ENCODE measurements around the gene PAIP2B.

PAIP2B gene

DNA sequence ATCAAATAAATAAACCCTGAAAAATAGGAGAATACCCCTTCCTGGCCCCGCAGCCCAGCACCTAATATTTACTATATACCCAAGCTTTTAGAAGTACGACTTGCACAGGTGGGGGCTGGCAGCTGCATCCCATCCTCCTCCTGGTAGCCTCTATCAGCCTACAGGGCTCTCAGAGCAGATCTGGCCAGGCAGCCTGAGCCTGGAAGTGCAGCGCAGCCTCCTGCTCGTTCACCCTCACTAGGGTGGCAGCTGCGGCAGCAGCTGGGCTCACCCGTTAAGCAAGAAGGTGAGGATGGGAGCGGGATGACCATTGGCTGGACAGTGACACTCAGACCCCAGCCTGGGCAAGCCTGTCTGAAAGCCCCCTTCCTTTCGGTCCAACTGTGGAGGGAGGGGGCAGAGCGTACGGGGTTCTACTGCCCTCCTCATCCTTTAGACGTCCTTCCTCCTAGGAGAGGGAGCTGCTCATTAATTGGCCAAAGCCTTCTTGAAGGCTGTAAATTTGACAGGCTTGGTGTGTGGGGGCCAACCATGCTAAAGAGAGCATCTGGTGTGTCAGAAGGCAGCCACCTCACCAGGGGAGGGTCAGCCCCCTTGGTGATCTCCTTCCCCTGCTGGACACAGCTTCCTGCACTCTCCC, 73.2 kb downstream of the PAIP2B start:
- Histone ChIP-seq H3K4me2 (ENCODE audit: low read length) (no peak overlapping the region), H3K79me2 (no peaks in the 10 kb centered on the region), H3K4me1 (no peaks in the 10 kb centered on the region), H3K9ac (no peak overlapping the region), H3K27ac (no peak overlapping the region), H3K9me3 (ENCODE audit: control insufficient read depth, low read length) (no peaks in the 10 kb centered on the region), H3K4me3 (ENCODE audit: low read depth, low read length) (no peak overlapping the region), H3K36me3 (ENCODE audit: control insufficient read depth, insufficient read depth, low read length) (no peaks in the 10 kb centered on the region), H3K27me3 (ENCODE audit: control insufficient read depth, insufficient read depth, low read length) (no peaks in the 10 kb centered on the region), H2AFZ (no peak overlapping the region)
- TF ChIP-seq, protein P1, sequence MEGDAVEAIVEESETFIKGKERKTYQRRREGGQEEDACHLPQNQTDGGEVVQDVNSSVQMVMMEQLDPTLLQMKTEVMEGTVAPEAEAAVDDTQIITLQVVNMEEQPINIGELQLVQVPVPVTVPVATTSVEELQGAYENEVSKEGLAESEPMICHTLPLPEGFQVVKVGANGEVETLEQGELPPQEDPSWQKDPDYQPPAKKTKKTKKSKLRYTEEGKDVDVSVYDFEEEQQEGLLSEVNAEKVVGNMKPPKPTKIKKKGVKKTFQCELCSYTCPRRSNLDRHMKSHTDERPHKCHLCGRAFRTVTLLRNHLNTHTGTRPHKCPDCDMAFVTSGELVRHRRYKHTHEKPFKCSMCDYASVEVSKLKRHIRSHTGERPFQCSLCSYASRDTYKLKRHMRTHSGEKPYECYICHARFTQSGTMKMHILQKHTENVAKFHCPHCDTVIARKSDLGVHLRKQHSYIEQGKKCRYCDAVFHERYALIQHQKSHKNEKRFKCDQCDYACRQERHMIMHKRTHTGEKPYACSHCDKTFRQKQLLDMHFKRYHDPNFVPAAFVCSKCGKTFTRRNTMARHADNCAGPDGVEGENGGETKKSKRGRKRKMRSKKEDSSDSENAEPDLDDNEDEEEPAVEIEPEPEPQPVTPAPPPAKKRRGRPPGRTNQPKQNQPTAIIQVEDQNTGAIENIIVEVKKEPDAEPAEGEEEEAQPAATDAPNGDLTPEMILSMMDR (IDR thresholded peaks at IDR 0.05): no peak

DNA sequence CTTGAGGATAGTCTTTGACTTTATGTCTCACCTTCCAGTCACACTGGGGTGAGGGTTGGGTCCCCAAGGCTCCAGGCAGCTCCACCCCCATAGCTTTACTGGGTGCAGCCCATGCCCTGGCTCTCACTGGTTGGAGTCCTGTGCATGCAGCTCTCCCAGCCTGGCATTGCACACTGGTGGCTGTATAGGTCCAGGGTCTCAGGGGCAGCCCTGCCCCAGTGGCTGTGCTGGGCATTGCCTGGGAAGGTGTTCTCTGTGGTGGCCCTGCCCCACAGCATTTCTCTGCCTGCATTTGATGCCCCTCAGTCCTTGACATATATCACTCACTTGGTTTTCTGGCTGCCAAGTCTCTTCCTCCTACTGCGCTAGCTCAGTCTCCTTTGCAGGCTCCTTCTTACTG, 75.3 kb downstream of the PAIP2B start:
- Histone ChIP-seq H3K4me1 (no peaks in the 10 kb centered on the region), H3K9ac (no peak overlapping the region), H3K9me3 (ENCODE audit: control insufficient read depth, low read length) (no peaks in the 10 kb centered on the region), H3K79me2 (no peaks in the 10 kb centered on the region), H3K27ac (no peak overlapping the region), H3K4me3 (ENCODE audit: low read depth, low read length) (no peak overlapping the region), H3K27me3 (ENCODE audit: control insufficient read depth, insufficient read depth, low read length) (no peaks in the 10 kb centered on the region), H2AFZ (no peak overlapping the region), H3K36me3 (ENCODE audit: control insufficient read depth, insufficient read depth, low read length) (no peaks in the 10 kb centered on the region), H3K4me2 (ENCODE audit: low read length) (no peak overlapping the region)
- TF ChIP-seq, protein P1 (IDR thresholded peaks at IDR 0.05): no peak

DNA sequence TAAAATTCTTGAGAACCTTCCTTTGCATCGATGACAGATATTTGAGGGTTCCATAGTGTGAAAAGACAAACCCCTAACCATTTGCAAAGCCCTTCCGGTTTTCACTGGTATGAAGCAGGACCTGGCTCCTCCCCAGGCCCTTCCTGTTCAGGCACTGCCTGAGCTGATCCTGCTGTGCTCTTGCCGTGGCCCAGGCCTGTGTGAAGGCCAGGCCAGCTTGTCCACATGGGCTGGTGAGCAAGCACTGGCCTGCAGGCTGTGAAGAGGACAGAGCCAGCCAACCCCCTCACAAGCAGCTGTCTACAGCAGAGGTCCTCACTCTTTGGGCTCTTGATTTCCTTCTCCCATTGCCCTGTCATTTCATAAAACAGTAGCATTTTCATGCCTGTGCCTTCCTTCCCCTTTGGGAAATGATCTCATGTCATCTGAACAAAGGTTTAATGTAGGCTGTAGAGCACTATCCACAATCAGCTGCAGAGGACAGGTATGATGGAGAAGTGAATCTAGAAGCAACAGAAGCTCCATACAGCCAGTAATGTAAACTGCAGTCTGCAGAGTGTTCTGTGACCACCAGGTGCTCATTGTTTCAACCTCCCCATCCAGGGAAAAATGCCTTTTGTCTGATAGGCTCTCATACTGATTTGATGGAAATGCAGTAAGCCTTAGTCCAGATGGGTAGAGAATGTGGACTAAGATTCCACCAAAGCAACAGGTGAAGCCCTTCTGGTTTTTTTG, 76.7 kb downstream of the PAIP2B start:
- Histone ChIP-seq H3K9me3 (ENCODE audit: control insufficient read depth, low read length) (no peaks in the 10 kb centered on the region), H3K9ac (no peak overlapping the region), H3K27me3 (ENCODE audit: control insufficient read depth, insufficient read depth, low read length) (no peaks in the 10 kb centered on the region), H2AFZ (no peak overlapping the region), H3K36me3 (ENCODE audit: control insufficient read depth, insufficient read depth, low read length) (no peaks in the 10 kb centered on the region), H3K4me1 (no peaks in the 10 kb centered on the region), H3K4me2 (ENCODE audit: low read length) (no peak overlapping the region), H3K27ac (no peak overlapping the region), H3K79me2 (no peaks in the 10 kb centered on the region), H3K4me3 (ENCODE audit: low read depth, low read length) (no peak overlapping the region)
- TF ChIP-seq, protein P1 (IDR thresholded peaks at IDR 0.05): no peak

DNA sequence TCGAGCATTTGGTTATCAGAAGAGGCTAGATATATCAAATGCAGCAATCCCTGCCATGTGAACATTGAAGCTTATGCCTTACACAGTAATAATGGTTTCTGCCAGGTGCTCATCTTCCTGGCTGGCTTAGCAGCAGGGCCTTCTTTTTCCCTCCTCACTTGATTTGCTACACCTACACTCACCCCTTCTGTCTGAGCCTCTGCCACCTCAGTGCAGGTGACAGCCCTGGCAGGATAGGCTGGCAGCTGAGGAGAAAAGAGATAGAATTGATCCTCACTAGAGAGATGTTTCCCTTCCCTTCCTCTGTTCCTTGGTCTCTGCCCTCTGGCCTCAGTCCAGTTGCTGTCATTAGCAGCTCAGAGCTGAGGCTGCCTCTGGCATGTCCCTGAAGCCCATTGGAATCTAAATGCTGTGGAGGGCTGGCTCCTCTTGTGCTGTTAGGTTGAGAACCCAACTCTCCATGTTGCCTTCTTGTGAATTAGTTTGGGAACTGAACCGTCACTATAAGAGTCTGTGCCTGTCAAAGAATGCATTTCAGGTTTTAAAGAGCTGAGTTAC, 78.3 kb downstream of the PAIP2B start:
- TF ChIP-seq, protein P1 (IDR thresholded peaks at IDR 0.05): no peak
- Histone ChIP-seq H3K36me3 (ENCODE audit: control insufficient read depth, insufficient read depth, low read length) (no peaks in the 10 kb centered on the region), H3K9me3 (ENCODE audit: control insufficient read depth, low read length) (no peaks in the 10 kb centered on the region), H3K9ac (no peak overlapping the region), H3K4me2 (ENCODE audit: low read length) (no peak overlapping the region), H3K27ac (no peak overlapping the region), H2AFZ (no peak overlapping the region), H3K27me3 (ENCODE audit: control insufficient read depth, insufficient read depth, low read length) (no peaks in the 10 kb centered on the region), H3K4me3 (ENCODE audit: low read depth, low read length) (no peak overlapping the region), H3K4me1 (no peaks in the 10 kb centered on the region), H3K79me2 (no peaks in the 10 kb centered on the region)
